HepG2 (cell line): ENCODE data around the gene CRYBA1. TPM values are rescaled to one million over a fixed set of nuclear protein-coding genes. Genes with fewer than 3 reads are reported as not detected.

Source experiments
- ATF6 ChIP-seq: sonication (generic); formaldehyde crosslinking; conservative IDR thresholded peaks from 2 replicates; pipeline ENCODE4 v1.4.0; 2020; ENCODE audit warnings: missing genetic modification reagents
- BCL3 ChIP-seq: sonication (generic); formaldehyde crosslinking; IDR thresholded peaks from 2 replicates; pipeline ENCODE4 v1.5.1; 2020; ENCODE audit warnings: mild to moderate bottlenecking, missing genetic modification reagents, moderate library complexity
- CEBPB ChIP-seq: IDR thresholded peaks from 2 replicates; pipeline ENCODE4 v1.6.1; 2011; ENCODE audit warnings: low read depth, low read length, improper control_type of control experiment, borderline replicate concordance
- GFI1 ChIP-seq: sonication (generic); formaldehyde crosslinking; IDR thresholded peaks from 2 replicates; pipeline ENCODE4 v1.5.0; 2020; ENCODE audit warnings: missing genetic modification reagents, mild to moderate bottlenecking, borderline replicate concordance
- HCFC1 ChIP-seq: fragments of 150-350 bp; IDR thresholded peaks from 2 replicates; pipeline ENCODE4 v1.6.1; 2014; ENCODE audit warnings: low read depth, low read length
- RERE ChIP-seq: IDR thresholded peaks from 2 replicates; pipeline ENCODE4 v1.6.1; 2016; ENCODE audit warnings: low read depth, missing genetic modification reagents, missing compliant biosample characterization
- SMAD1 ChIP-seq: sonication (generic); formaldehyde crosslinking; IDR thresholded peaks from 2 replicates; pipeline ENCODE4 v1.4.0; 2020; ENCODE audit warnings: missing genetic modification reagents, low read depth, mild to moderate bottlenecking, borderline replicate concordance
- TOPORS ChIP-seq: sonication (generic); formaldehyde crosslinking; IDR thresholded peaks from 2 replicates; pipeline ENCODE4 v1.8.0; 2023; ENCODE audit warnings: mild to moderate bottlenecking, missing genetic modification reagents
- ZBTB49 ChIP-seq: sonication (generic); formaldehyde crosslinking; IDR thresholded peaks from 2 replicates; pipeline ENCODE4 v1.4.0; 2020; ENCODE audit warnings: missing genetic modification reagents, borderline replicate concordance
- ZC3H4 ChIP-seq: sonication (generic); formaldehyde crosslinking; IDR thresholded peaks from 2 replicates; pipeline ENCODE4 v1.4.0; 2020; ENCODE audit warnings: missing genetic modification reagents, borderline replicate concordance
- ZNF224 ChIP-seq: sonication (generic); formaldehyde crosslinking; IDR thresholded peaks from 2 replicates; pipeline ENCODE4 v1.5.0; 2020; ENCODE audit warnings: mild to moderate bottlenecking, missing genetic modification reagents
- ZNF235 ChIP-seq: sonication (generic); formaldehyde crosslinking; IDR thresholded peaks from 2 replicates; pipeline ENCODE4 v1.8.1; 2023; ENCODE audit warnings: mild to moderate bottlenecking, missing genetic modification reagents, borderline replicate concordance
- ZNF510 ChIP-seq: sonication (generic); formaldehyde crosslinking; IDR thresholded peaks from 2 replicates; pipeline ENCODE4 v1.4.0; 2020; ENCODE audit warnings: low read depth, mild to moderate bottlenecking, missing genetic modification reagents
- ZNF777 ChIP-seq: sonication (generic); formaldehyde crosslinking; IDR thresholded peaks from 2 replicates; pipeline ENCODE4 v1.4.0; 2020; ENCODE audit warnings: missing genetic modification reagents
- polyA plus RNA-seq, 8 experiments: library from polyadenylated mRNA; depleted of rRNA in 3 of 8; stranded (reverse) in 7 of 8; unstranded in 1 of 8; fragments of >200 nt; fragmentation: Illumina TruSeq in 4 of 8; extraction: Trizol in 4 of 8; gene quantifications; 2 replicates each; pipeline versions ENCODE4 v1.2.1 to v1.2.3, GENCODE V29; 2011 to 2016; ENCODE audit warnings: low read depth in 4 of 8, missing spikeins in 1 of 8, mixed read lengths in 1 of 8; ENCODE audit not compliant: insufficient read depth in 1 of 8
- total RNA-seq, 5 experiments: library from RNA; depleted of rRNA; stranded (reverse); fragments of >200 nt; fragmentation: Illumina TruSeq; extraction: Trizol; gene quantifications; 2 replicates each; pipeline ENCODE4 v1.2.3, GENCODE V29; 2016; ENCODE audit warnings: low read depth in 1 of 5

Gene CRYBA1
- total and polyA plus RNA-seq, 2 of the 13 experiments (the other 11 are each of a cell fraction or from before 2014, with no cell fraction given): not detected

DNA sequence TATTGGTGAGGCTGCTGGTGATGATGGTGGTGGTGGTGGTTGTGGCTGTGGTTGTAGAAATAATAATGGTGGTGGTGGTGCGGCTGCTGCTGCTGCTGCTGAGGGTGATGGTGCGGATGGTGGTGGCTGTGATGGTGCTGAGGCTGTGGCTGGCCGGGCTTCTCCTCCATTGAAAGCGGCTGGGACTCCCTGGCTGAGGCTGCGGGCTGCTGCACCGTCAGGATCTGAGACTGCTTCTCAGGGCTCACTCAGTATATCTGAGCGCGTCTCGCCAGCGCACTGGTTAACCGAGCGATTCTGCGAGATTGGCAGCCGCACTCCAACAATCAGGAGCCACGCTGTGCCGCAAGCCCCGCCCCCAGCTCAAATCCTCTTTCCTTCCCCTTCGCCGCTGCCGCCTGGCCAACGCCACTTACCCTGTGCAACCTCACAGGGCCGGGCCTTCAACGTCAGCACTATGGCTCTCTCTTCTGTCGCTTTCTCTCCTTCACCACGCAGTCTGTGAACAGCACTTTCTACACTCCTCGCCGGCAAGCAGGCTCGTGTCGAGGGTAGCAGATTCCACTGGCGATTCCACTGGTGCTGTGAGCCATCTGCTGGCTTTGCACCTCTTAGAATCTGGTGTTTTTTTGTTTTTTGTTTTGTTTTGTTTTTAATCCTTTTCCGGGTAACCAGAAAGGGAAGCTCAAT, 47.4 kb downstream of the CRYBA1 start, which contains the start of gene NUFIP2 (continued):
- TF ChIP-seq RERE (CRISPR knock-in tag) (0 out of 2 replicates have a peak, but pooled peaks have one; percentile 29), HCFC1 (no peak), GFI1 (CRISPR knock-in tag) (no peak), TOPORS (CRISPR knock-in tag) (no peak), ZC3H4 (CRISPR knock-in tag) (no peak), CEBPB (0 out of 2 replicates have a peak, but pooled peaks have one; percentile 11), ZBTB49 (CRISPR knock-in tag) (no peak), ZNF235 (CRISPR knock-in tag) (no peak), ZNF777 (peak; percentile 25; the same call in 1 of the 2 replicates), ATF6 (CRISPR knock-in tag) (no peak), ZNF224 (no peak), BCL3 (CRISPR knock-in tag) (peak; percentile 89; the same call in 1 of the 2 replicates), SMAD1 (CRISPR knock-in tag) (peak; percentile 91; the same call in 1 of the 2 replicates), ZNF510 (CRISPR knock-in tag) (0 out of 2 replicates have a peak, but pooled peaks have one; percentile 71)
